B cell (primary cell): ENCODE data around the gene SMIM1. TPM values are rescaled to one million over a fixed set of nuclear protein-coding genes. Genes with fewer than 3 reads are reported as not detected.

Experiments
- ATAC-seq: fragments of 200-7000 bp; cut with Tn5 transposase; one replicate; pipeline ENCODE4 v1.10.0; 2021; ENCODE audit warnings: low read depth, mild to moderate bottlenecking, moderate number of reproducible peaks, moderate library complexity
- CTCF ChIA-PET: fragments of 350-600 bp; sonication (Branson Sonifier 250); formaldehyde crosslinking; loops from one replicate; lab custom pipeline; 2021; ENCODE audit warnings: antibody characterized with exemption, inconsistent platforms; lab: Charles Lee
- POLR2A ChIA-PET: fragments of 350-600 bp; sonication (Branson Sonifier 250); formaldehyde crosslinking; loops from one replicate; lab custom pipeline; 2021; ENCODE audit warnings: antibody characterized with exemption; lab: Charles Lee
- DNase-seq: peaks from one replicate; pipeline ENCODE4 v3.0.0; 2013
- H2AFZ ChIP-seq: 2 replicates; pipeline ENCODE4 v1.6.1; 2012; ENCODE audit warnings: mild to moderate bottlenecking, low read depth, low read length; ENCODE audit not compliant: insufficient read depth, poor library complexity, severe bottlenecking
- H3K27ac ChIP-seq, 2 donors: 1 replicate in 1 of 2; 2 replicates in 1 of 2; pipeline ENCODE4 v1.5.1; 2012 to 2013; ENCODE audit warnings: low read length in 2 of 2, mild to moderate bottlenecking in 2 of 2, moderate library complexity in 1 of 2
- H3K27me3 ChIP-seq, 4 experiments: fragments of 200-600 bp in 1 of 4; sonication (generic) in 1 of 4; replicated peaks in 1 of 4; 1 replicate in 2 of 4; 2 replicates in 2 of 4; pipeline versions ENCODE4 v1.6.1 to v1.7.0; 2013 to 2016; ENCODE audit warnings: low read length in 3 of 4, mild to moderate bottlenecking in 2 of 4, mixed read lengths in 1 of 4, moderate library complexity in 1 of 4; ENCODE audit not compliant: insufficient read depth in 4 of 4, control insufficient read depth in 3 of 4; ENCODE audit errors: control extremely low read depth in 1 of 4
- H3K36me3 ChIP-seq, 2 experiments: replicated peaks in 1 of 2; 1 replicate in 1 of 2; 2 replicates in 1 of 2; pipeline versions ENCODE4 v1.6.1 to v1.7.1; 2013; ENCODE audit warnings: low read length in 1 of 2; ENCODE audit not compliant: insufficient read depth in 2 of 2, control insufficient read depth in 1 of 2; ENCODE audit errors: control extremely low read depth in 1 of 2, extremely low read depth in 1 of 2
- H3K4me1 ChIP-seq, 2 donors: fragments of 200-600 bp in 1 of 2; sonication (generic) in 1 of 2; 1 replicate in 1 of 2; 2 replicates in 1 of 2; pipeline versions ENCODE4 v1.5.1 to v1.6.1; 2013 to 2017; ENCODE audit warnings: low read length in 2 of 2; ENCODE audit not compliant: control insufficient read depth in 2 of 2, insufficient read depth in 2 of 2
- H3K4me2 ChIP-seq: replicated peaks from 2 replicates; pipeline ENCODE3; 2012; ENCODE audit warnings: mild to moderate bottlenecking, low read depth, low read length; ENCODE audit not compliant: poor library complexity, severe bottlenecking
- H3K4me3 ChIP-seq, 5 experiments: fragments of 200-600 bp in 1 of 5; sonication (generic) in 1 of 5; 1 replicate in 3 of 5; 2 replicates in 2 of 5; pipeline versions ENCODE4 v1.5.1 to v1.7.0; 2011 to 2016; ENCODE audit warnings: low read length in 4 of 5, mild to moderate bottlenecking in 4 of 5, low read depth in 2 of 5, control low read depth in 1 of 5, moderate library complexity in 1 of 5; ENCODE audit not compliant: insufficient read depth in 1 of 5; ENCODE audit errors: control extremely low read depth in 1 of 5, extremely low read depth in 1 of 5
- H3K79me2 ChIP-seq: fragments of 200-600 bp; sonication (generic); one replicate; pipeline ENCODE4 v1.6.0; 2016; ENCODE audit warnings: low read length; ENCODE audit not compliant: control insufficient read depth, insufficient read depth
- H3K9ac ChIP-seq: fragments of 200-600 bp; sonication (generic); 2 replicates; pipeline ENCODE4 v1.6.1; 2017; ENCODE audit warnings: mild to moderate bottlenecking, low read length, moderate library complexity
- H3K9me3 ChIP-seq, 3 donors: one replicate each; pipeline versions ENCODE4 v1.6.1 to v1.7.1; 2013; ENCODE audit warnings: low read length in 2 of 3; ENCODE audit not compliant: control insufficient read depth in 2 of 3, insufficient read depth in 1 of 3; ENCODE audit errors: control extremely low read depth in 1 of 3
- H4K20me1 ChIP-seq: 2 replicates; pipeline ENCODE4 v1.6.0; 2012; ENCODE audit warnings: mild to moderate bottlenecking, low read length; ENCODE audit not compliant: insufficient read depth, control insufficient read depth, poor library complexity, severe bottlenecking
- H3K27ac Mint-ChIP-seq: one replicate; pipeline ENCODE4 v1.8.0; 2021; ENCODE audit warnings: mixed read lengths
- H3K27me3 Mint-ChIP-seq: one replicate; pipeline ENCODE4 v1.8.0; 2021; ENCODE audit warnings: mixed read lengths
- H3K4me1 Mint-ChIP-seq: one replicate; pipeline ENCODE4 v1.8.0; 2021; ENCODE audit warnings: mixed read lengths
- H3K4me3 Mint-ChIP-seq: one replicate; pipeline ENCODE4 v1.8.0; 2021; ENCODE audit warnings: mixed read lengths
- H3K9me3 Mint-ChIP-seq: one replicate; pipeline ENCODE4 v1.8.0; 2022; ENCODE audit warnings: mixed read lengths; ENCODE audit not compliant: insufficient read depth
- EZH2 ChIP-seq: IDR thresholded peaks from 2 replicates; pipeline ENCODE4 v1.6.1; 2012; ENCODE audit warnings: borderline replicate concordance, low read depth, mild to moderate bottlenecking, moderate library complexity, low read length; ENCODE audit not compliant: insufficient read depth, poor library complexity, severe bottlenecking
- whole genome bisulfite sequencing: methylation state at CpG from one replicate; pipeline ENCODE4 v1.1.5; 2013; ENCODE audit warnings: missing lambda C conversion rate; ENCODE audit not compliant: insufficient coverage; 5-methylcytosine and 5-hydroxymethylcytosine counted together
- intact Hi-C: fragments of 100-400 bp; cut with micrococcal nuclease; formaldehyde crosslinking; loops from one replicate; pipeline ENCODE4 v1.10.0; 2022
- polyA plus RNA-seq: library from polyadenylated mRNA; depleted of rRNA; stranded (reverse); fragments of >200 nt; gene quantifications from 2 replicates; pipeline ENCODE4 v1.2.3, GENCODE V29; 2012
- total RNA-seq, 2 donors: library from RNA; stranded (reverse); fragments of 120-200 nt in 1 of 2; gene quantifications; 1 replicate in 1 of 2; 2 replicates in 1 of 2; pipeline versions ENCODE4 v1.2.3 to v1.2.4, GENCODE V29; 2013 to 2022
- TF ChIP-seq, protein P1 (sequence below): fragments of 200-600 bp; IDR thresholded peaks from one replicate; pipeline ENCODE4 v1.8.0; 2022; ENCODE audit warnings: antibody characterized with exemption, mild to moderate bottlenecking

SMIM1 gene
- total and polyA plus RNA-seq, 2 donors (not counting 1 experiment from before 2014, with no cell fraction given) = 2.6 to 9.0 TPM

DNA sequence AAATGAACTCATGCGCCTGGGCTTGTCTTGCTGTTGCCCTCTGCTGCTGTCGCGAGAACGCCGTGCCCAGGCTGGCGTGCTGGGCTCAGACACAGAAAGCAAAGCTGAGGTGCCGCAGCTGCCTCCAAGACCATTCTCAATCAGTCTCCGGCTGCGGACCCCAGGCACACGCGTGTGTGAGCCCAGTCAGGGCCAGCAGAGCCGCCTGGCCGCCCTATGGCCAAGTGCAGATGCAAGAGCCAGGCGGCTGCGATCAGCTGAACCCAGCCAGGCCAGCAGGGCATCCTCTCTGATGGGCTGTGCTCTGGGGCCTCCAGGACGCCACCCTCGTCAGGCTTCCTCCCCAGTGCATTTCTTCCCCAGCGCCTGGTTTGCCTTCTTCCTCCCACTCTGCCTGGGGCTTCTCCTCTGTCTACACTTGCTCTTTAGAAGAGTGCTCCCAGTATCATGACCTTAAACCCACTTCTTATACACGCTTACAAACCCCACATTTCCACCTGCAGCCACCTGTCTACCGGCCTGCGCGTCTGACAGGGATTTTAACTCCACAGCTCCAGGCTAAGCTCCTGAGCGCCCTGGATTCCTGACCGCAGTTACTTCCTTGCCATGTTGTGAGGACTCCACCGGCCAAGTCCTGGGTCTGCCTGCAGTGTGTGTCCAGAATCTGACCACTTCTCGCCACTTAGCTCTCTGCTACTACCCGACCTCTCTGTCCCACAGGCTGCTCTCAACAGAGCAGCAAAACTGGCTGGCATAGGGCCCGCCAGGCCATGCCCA lies 45.5 kb downstream of the SMIM1 start:
- no peak overlapping the region for H3K27ac ChIP-seq
- H3K9me3 Mint-ChIP-seq = no peaks in the 10 kb centered on the region
- peaks cover 2 to 43% of the 10 kb centered on the region in 2 experiments for H3K36me3 ChIP-seq
- H3K9ac ChIP-seq = no peak overlapping the region
- H3K9me3 ChIP-seq = no peaks in the 10 kb centered on the region
- no peaks in the 10 kb centered on the region for H3K79me2 ChIP-seq
- DNase-seq (no peak), ATAC-seq (no peak)
- no peaks in the 10 kb centered on the region for H3K4me1 ChIP-seq
- no peak overlapping the region for H3K4me2 ChIP-seq
- no peak overlapping the region for H3K4me3 Mint-ChIP-seq
- H3K27me3 ChIP-seq = no peaks in the 10 kb centered on the region
- 96% methylated on average over 28 of the region's 28 CpGs for WGBS
- no peaks in the 10 kb centered on the region for H3K27me3 Mint-ChIP-seq
- no peaks in the 10 kb centered on the region for H4K20me1 ChIP-seq
- no peaks in the 10 kb centered on the region for H3K4me1 Mint-ChIP-seq
- ChIA-PET CTCF (interaction anchor here (1.7 kb wide), 1 partner anchor 16 kb away, joined by 4 read pairs; no protein-coding TSS in a partner anchor), POLR2A (no interaction called here)
- intact Hi-C loops = no loop called here
- no peak overlapping the region for H2AFZ ChIP-seq
- no peak overlapping the region for H3K4me3 ChIP-seq
- no peak overlapping the region for H3K27ac Mint-ChIP-seq
- TF ChIP-seq EZH2 = no peak

DNA sequence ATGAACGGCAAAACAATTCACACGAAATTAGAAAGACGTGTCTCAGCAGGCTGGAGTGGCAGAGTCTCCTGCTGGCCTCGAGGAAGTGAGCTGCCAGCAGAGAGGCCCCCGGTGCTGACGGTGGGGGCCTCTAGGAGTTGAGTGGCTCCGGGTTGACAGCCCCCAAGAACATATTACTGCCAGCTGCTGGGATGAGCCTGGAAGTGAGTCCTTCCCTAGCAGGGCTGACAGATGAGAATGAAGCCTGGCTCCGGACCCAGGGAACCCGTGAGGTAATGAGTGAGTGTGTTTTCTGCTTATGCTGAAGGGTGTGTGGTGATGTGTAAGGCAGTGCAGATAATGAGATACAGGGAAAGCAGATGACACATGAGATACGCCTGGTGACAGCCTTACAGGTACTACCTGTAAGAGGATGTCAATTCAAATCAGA lies 47.2 kb downstream of the SMIM1 start:
- H3K4me3 Mint-ChIP-seq = no peak overlapping the region
- DNase-seq (no peak), ATAC-seq (no peak)
- 89% methylated on average over 9 of the region's 10 CpGs for WGBS
- peaks cover 2 to 41% of the 10 kb centered on the region in 2 experiments for H3K36me3 ChIP-seq
- H2AFZ ChIP-seq = no peak overlapping the region
- no peaks in the 10 kb centered on the region for H3K9me3 Mint-ChIP-seq
- H3K9me3 ChIP-seq = no peaks in the 10 kb centered on the region
- H3K79me2 ChIP-seq = no peaks in the 10 kb centered on the region
- H3K9ac ChIP-seq = no peak overlapping the region
- TF ChIP-seq, protein P1, sequence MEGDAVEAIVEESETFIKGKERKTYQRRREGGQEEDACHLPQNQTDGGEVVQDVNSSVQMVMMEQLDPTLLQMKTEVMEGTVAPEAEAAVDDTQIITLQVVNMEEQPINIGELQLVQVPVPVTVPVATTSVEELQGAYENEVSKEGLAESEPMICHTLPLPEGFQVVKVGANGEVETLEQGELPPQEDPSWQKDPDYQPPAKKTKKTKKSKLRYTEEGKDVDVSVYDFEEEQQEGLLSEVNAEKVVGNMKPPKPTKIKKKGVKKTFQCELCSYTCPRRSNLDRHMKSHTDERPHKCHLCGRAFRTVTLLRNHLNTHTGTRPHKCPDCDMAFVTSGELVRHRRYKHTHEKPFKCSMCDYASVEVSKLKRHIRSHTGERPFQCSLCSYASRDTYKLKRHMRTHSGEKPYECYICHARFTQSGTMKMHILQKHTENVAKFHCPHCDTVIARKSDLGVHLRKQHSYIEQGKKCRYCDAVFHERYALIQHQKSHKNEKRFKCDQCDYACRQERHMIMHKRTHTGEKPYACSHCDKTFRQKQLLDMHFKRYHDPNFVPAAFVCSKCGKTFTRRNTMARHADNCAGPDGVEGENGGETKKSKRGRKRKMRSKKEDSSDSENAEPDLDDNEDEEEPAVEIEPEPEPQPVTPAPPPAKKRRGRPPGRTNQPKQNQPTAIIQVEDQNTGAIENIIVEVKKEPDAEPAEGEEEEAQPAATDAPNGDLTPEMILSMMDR = no peak
- TF ChIP-seq EZH2 = no peak
- ChIA-PET CTCF (no interaction called here), POLR2A (no interaction called here)
- no peak overlapping the region for H3K4me3 ChIP-seq
- H4K20me1 ChIP-seq = no peaks in the 10 kb centered on the region
- no peak overlapping the region for H3K27ac Mint-ChIP-seq
- no peaks in the 10 kb centered on the region for H3K27me3 ChIP-seq
- H3K4me2 ChIP-seq = no peak overlapping the region
- H3K4me1 Mint-ChIP-seq = no peaks in the 10 kb centered on the region
- no peaks in the 10 kb centered on the region for H3K4me1 ChIP-seq
- no peaks in the 10 kb centered on the region for H3K27me3 Mint-ChIP-seq
- H3K27ac ChIP-seq = no peak overlapping the region
- intact Hi-C loops = no loop called here
